Endothelial cell of umbilical vein (primary cell): ENCODE data around the gene SUGCT. TPM values are rescaled to one million over a fixed set of nuclear protein-coding genes. Genes with fewer than 3 reads are reported as not detected.
"Not testable (repeated sequence)": the region's sequence is repeated elsewhere in the genome, so short reads cannot be mapped to it uniquely, and the experiment has no call there.

Experiments
- BruUV-seq: library from RNA; stranded (reverse); fragments of 400-500 nt; replicated peaks from 2 replicates; lab custom pipeline; 2021; lab: Mats Ljungman, UMichigan
- CTCF ChIA-PET: fragments of 300-600, 350-600 bp; sonication (Branson Sonifier 250); formaldehyde crosslinking; loops from one replicate; lab custom pipeline; 2021; ENCODE audit warnings: antibody characterized with exemption, inconsistent platforms; lab: Charles Lee
- POLR2A ChIA-PET: fragments of 300-600, 350-600 bp; sonication (Branson Sonifier 250); formaldehyde crosslinking; loops from one replicate; lab custom pipeline; 2021; ENCODE audit warnings: antibody characterized with exemption, inconsistent platforms; lab: Charles Lee
- DNase-seq: peaks from one replicate; pipeline ENCODE4 v3.0.0-alpha.2; 2011; ENCODE audit warnings: low read depth, low spot score
- FAIRE-seq: peaks from 2 replicates; lab custom pipeline; 2011; peaks lifted over from hg19 to GRCh38; lab: Jason Lieb, UNC
- H2AFZ ChIP-seq: 2 replicates; pipeline ENCODE4 v1.6.0; 2012; ENCODE audit warnings: low read depth, low read length, control low read depth, inconsistent platforms
- H3K27ac ChIP-seq: 2 replicates; pipeline ENCODE4 v1.5.1; 2011; ENCODE audit warnings: low read depth, mild to moderate bottlenecking, control low read depth, low read length, moderate library complexity; ENCODE audit not compliant: insufficient read depth
- H3K27me3 ChIP-seq, 2 experiments: 2 replicates each; pipeline versions ENCODE4 v1.6.0 to v1.6.1; 2011; ENCODE audit warnings: low read length in 2 of 2, mixed read lengths in 1 of 2; ENCODE audit not compliant: control insufficient read depth in 2 of 2, insufficient read depth in 2 of 2
- H3K36me3 ChIP-seq, 2 experiments: 2 replicates in 1 of 2; 3 replicates in 1 of 2; pipeline ENCODE4 v1.5.1; 2011; ENCODE audit warnings: low read length in 2 of 2, mild to moderate bottlenecking in 1 of 2, moderate library complexity in 1 of 2; ENCODE audit not compliant: control insufficient read depth in 2 of 2, insufficient read depth in 2 of 2; ENCODE audit errors: extremely low read depth in 1 of 2
- H3K4me1 ChIP-seq: 3 replicates; pipeline ENCODE4 v1.5.1; 2011; ENCODE audit warnings: mild to moderate bottlenecking, low read length; ENCODE audit not compliant: control insufficient read depth, insufficient read depth; ENCODE audit errors: extremely low read depth
- H3K4me2 ChIP-seq: 2 replicates; pipeline ENCODE4 v1.6.1; 2011; ENCODE audit warnings: low read length, control low read depth, mixed read lengths; ENCODE audit not compliant: insufficient read depth
- H3K4me3 ChIP-seq, 3 experiments: fragments of 200-600 bp in 1 of 3; sonication (generic), shearing (Covaris generic) in 1 of 3; replicated peaks in 1 of 3; 2 replicates each; pipeline ENCODE4 v1.5.1; 2011 to 2016; ENCODE audit warnings: control low read depth in 3 of 3, low read length in 3 of 3, mild to moderate bottlenecking in 2 of 3, inconsistent platforms in 1 of 3, low read depth in 1 of 3, moderate library complexity in 1 of 3; ENCODE audit not compliant: insufficient read depth in 1 of 3
- H3K79me2 ChIP-seq: 2 replicates; pipeline ENCODE4 v1.6.0; 2012; ENCODE audit warnings: low read length, inconsistent platforms; ENCODE audit not compliant: control insufficient read depth, insufficient read depth
- H3K9ac ChIP-seq: replicated peaks from 2 replicates; pipeline ENCODE3; 2011; ENCODE audit warnings: low read length, control low read depth; ENCODE audit not compliant: insufficient read depth; ENCODE audit errors: extremely low read depth
- H3K9me1 ChIP-seq: replicated peaks from 3 replicates; pipeline ENCODE4 v1.6.0; 2011; ENCODE audit warnings: mild to moderate bottlenecking, low read length; ENCODE audit not compliant: control insufficient read depth, insufficient read depth; ENCODE audit errors: extremely low read depth
- H3K9me3 ChIP-seq: replicated peaks from 2 replicates; pipeline ENCODE4 v1.5.1; 2012; ENCODE audit warnings: low read length, inconsistent platforms; ENCODE audit not compliant: control insufficient read depth, insufficient read depth
- H4K20me1 ChIP-seq: replicated peaks from 2 replicates; pipeline ENCODE3; 2011; ENCODE audit warnings: mild to moderate bottlenecking, low read length; ENCODE audit not compliant: control insufficient read depth, insufficient read depth; ENCODE audit errors: extremely low read depth
- EZH2 ChIP-seq: IDR thresholded peaks from 2 replicates; pipeline ENCODE4 v1.6.1; 2012; ENCODE audit warnings: borderline replicate concordance, low read depth, mild to moderate bottlenecking, moderate library complexity, low read length, inconsistent platforms; ENCODE audit not compliant: severe bottlenecking
- FOS ChIP-seq: IDR thresholded peaks from 2 replicates; pipeline ENCODE4 v1.6.1; 2011; ENCODE audit warnings: mild to moderate bottlenecking, low read length, moderate library complexity, borderline replicate concordance; ENCODE audit not compliant: insufficient read depth
- GATA2 ChIP-seq: IDR thresholded peaks from 2 replicates; pipeline ENCODE4 v1.7.0; 2011; ENCODE audit warnings: low read depth, mild to moderate bottlenecking, moderate library complexity, mixed read lengths, low read length; ENCODE audit not compliant: insufficient read length, insufficient read depth
- JUN ChIP-seq: IDR thresholded peaks from 2 replicates; pipeline ENCODE4 v1.6.1; 2011; ENCODE audit warnings: borderline replicate concordance, low read depth; ENCODE audit not compliant: insufficient read length, insufficient read depth
- MAX ChIP-seq: IDR thresholded peaks from 2 replicates; pipeline ENCODE4 v1.6.1; 2011; ENCODE audit not compliant: insufficient read depth, insufficient read length
- MYC ChIP-seq: IDR thresholded peaks from one replicate; pipeline ENCODE4 v1.6.1; 2011; ENCODE audit warnings: mild to moderate bottlenecking, low read depth, low read length
- POLR2A ChIP-seq: IDR thresholded peaks from 2 replicates; pipeline ENCODE4 v1.6.1; 2012; ENCODE audit warnings: low read depth, mild to moderate bottlenecking, control low read depth, low read length
- POLR2AphosphoS5 ChIP-seq: IDR thresholded peaks from 2 replicates; pipeline ENCODE4 v1.6.1; 2012; ENCODE audit warnings: low read depth, mild to moderate bottlenecking, control low read depth, low read length, moderate library complexity; ENCODE audit not compliant: insufficient read depth
- dilution Hi-C: fragments of 300-500 bp; cut with MboI; formaldehyde crosslinking; loops from one replicate; pipeline ENCODE4 v1.15.0; 2019; ENCODE audit warnings: low sequenced_read_pairs; ENCODE audit not compliant: extremely low pct_ligation_motif_present
- intact Hi-C: fragments of 100-400 bp; cut with micrococcal nuclease; formaldehyde crosslinking; loops from one replicate; pipeline ENCODE4 v1.10.0; 2022
- polyA plus RNA-seq, 4 experiments: library from polyadenylated mRNA; depleted of rRNA in 3 of 4; stranded (reverse) in 3 of 4; unstranded in 1 of 4; fragments of >200 nt; gene quantifications; 2 replicates each; pipeline versions ENCODE4 v1.2.1 to v1.2.3, GENCODE V29; 2011 to 2012; ENCODE audit warnings: missing spikeins in 1 of 4
- total RNA-seq: library from RNA; stranded (reverse); gene quantifications from 2 replicates; pipeline ENCODE4 v1.2.3, GENCODE V29; 2021
- TF ChIP-seq, protein P1 (sequence below), 2 donors: IDR thresholded peaks; 1 replicate in 1 of 2; 2 replicates in 1 of 2; pipeline ENCODE4 v1.5.1; 2011; ENCODE audit warnings: low read length in 2 of 2, mild to moderate bottlenecking in 2 of 2, moderate library complexity in 2 of 2, control low read depth in 1 of 2, inconsistent platforms in 1 of 2, low read depth in 1 of 2; ENCODE audit not compliant: insufficient read depth in 1 of 2; ENCODE audit errors: extremely low read depth in 1 of 2

SUGCT gene
- total and polyA plus RNA-seq, 2 donors (not counting 3 experiments of a cell fraction or from before 2014, with no cell fraction given), result 1.2 to 1.4 TPM

GRCh38 chr7:40213856-40214255 lies 79.1 kb downstream of the SUGCT start:
- DNase-seq (no peak), FAIRE-seq (no peak)
- ChIA-PET POLR2A (no interaction called here), CTCF (no interaction called here)
- no peaks in the 10 kb centered on the region for H4K20me1 ChIP-seq
- H3K9me1 ChIP-seq, result no peaks in the 10 kb centered on the region
- no peak overlapping the region for H2AFZ ChIP-seq
- dilution Hi-C loops, result no loop called here
- no peaks in the 10 kb centered on the region for H3K36me3 ChIP-seq
- no peaks in the 10 kb centered on the region for H3K79me2 ChIP-seq
- BruUV-seq, result no TSS peak
- no peak overlapping the region for H3K9ac ChIP-seq
- no peaks in the 10 kb centered on the region for H3K4me1 ChIP-seq
- H3K4me3 ChIP-seq, result no peak overlapping the region
- TF ChIP-seq, protein P1, sequence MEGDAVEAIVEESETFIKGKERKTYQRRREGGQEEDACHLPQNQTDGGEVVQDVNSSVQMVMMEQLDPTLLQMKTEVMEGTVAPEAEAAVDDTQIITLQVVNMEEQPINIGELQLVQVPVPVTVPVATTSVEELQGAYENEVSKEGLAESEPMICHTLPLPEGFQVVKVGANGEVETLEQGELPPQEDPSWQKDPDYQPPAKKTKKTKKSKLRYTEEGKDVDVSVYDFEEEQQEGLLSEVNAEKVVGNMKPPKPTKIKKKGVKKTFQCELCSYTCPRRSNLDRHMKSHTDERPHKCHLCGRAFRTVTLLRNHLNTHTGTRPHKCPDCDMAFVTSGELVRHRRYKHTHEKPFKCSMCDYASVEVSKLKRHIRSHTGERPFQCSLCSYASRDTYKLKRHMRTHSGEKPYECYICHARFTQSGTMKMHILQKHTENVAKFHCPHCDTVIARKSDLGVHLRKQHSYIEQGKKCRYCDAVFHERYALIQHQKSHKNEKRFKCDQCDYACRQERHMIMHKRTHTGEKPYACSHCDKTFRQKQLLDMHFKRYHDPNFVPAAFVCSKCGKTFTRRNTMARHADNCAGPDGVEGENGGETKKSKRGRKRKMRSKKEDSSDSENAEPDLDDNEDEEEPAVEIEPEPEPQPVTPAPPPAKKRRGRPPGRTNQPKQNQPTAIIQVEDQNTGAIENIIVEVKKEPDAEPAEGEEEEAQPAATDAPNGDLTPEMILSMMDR (IDR thresholded peaks at IDR 0.05; ENCODE audit: extremely low read depth in 1 of 2, insufficient read depth in 1 of 2, low read depth in 1 of 2, low read length in 2 of 2), result no peak
- TF ChIP-seq JUN, result no peak
- TF ChIP-seq EZH2, result no peak
- no peak for TF ChIP-seq MAX
- TF ChIP-seq MYC, result no peak
- TF ChIP-seq POLR2AphosphoS5, result no peak
- no peak for TF ChIP-seq FOS
- TF ChIP-seq GATA2, result no peak
- no peak for TF ChIP-seq POLR2A
- H3K27me3 ChIP-seq, result no peaks in the 10 kb centered on the region
- H3K4me2 ChIP-seq, result no peak overlapping the region
- no peak overlapping the region for H3K27ac ChIP-seq
- no peaks in the 10 kb centered on the region for H3K9me3 ChIP-seq
- intact Hi-C loops, result no loop called here

- POLR2A ChIA-PET, result not testable (repeated sequence)
- CTCF ChIA-PET, result interaction anchor here (1.0 to 1.4 kb wide), 3 partner anchors 13 to 1493 kb away, joined by 4 to 5 read pairs (median 4); no protein-coding TSS in a partner anchor
Measured at GRCh38 chr7:40218612-40219011, 83.8 kb downstream of the SUGCT start.

More at GRCh38 chr7:40218612-40219011, 83.8 kb downstream of the SUGCT start:
- H3K79me2 ChIP-seq, H3K9me1 ChIP-seq, dilution Hi-C loops, H3K27ac ChIP-seq, FAIRE-seq, H3K27me3 ChIP-seq, H3K9me3 ChIP-seq, H2AFZ ChIP-seq, BruUV-seq, DNase-seq, H4K20me1 ChIP-seq, H3K9ac ChIP-seq, H3K4me2 ChIP-seq, intact Hi-C loops, H3K4me3 ChIP-seq, H3K36me3 ChIP-seq: not testable (repeated sequence)
- H3K4me1 ChIP-seq, result peaks cover 19% of the 10 kb centered on the region
